ENCODE data around the gene TM7SF3.
"Not testable (repeated sequence)": the region's sequence is repeated elsewhere in the genome, so short reads cannot be mapped to it uniquely, and the experiment has no call there.

TM7SF3 gene

GRCh38 chr12:26976687-26977086, 37.5 kb downstream of the TM7SF3 start:
- no peak for DNase-seq

GRCh38 chr12:26971963-26972362, 42.2 kb downstream of the TM7SF3 start:
- DNase-seq: no peak

- no peak for DNase-seq
These were observed 44.0 kb downstream of the TM7SF3 start for GRCh38 chr12:26970136-26970535.

GRCh38 chr12:26966842-26967241, 47.3 kb downstream of the TM7SF3 start:
- DNase-seq: no peak

- no peak for DNase-seq
These were observed 50.8 kb downstream of the TM7SF3 start for GRCh38 chr12:26963413-26963812.

GRCh38 chr12:26961803-26962202, 52.4 kb downstream of the TM7SF3 start:
- no peak for DNase-seq

GRCh38 chr12:26961391-26961790, 52.8 kb downstream of the TM7SF3 start:
- DNase-seq: not testable (repeated sequence)

GRCh38 chr12:26954027-26954426, 60.2 kb downstream of the TM7SF3 start:
- no peak for DNase-seq

GRCh38 chr12:26953447-26953846, 60.7 kb downstream of the TM7SF3 start:
- DNase-seq: no peak

- DNase-seq: no peak
These were observed 65.9 kb downstream of the TM7SF3 start for GRCh38 chr12:26948309-26948708.

GRCh38 chr12:26941215-26941594, 73.0 kb downstream of the TM7SF3 start:
- DNase-seq: no peak

- peak; percentile 34 for DNase-seq
These were observed 73.5 kb downstream of the TM7SF3 start for GRCh38 chr12:26940516-26941214.

GRCh38 chr12:26939953-26940352, 74.2 kb downstream of the TM7SF3 start:
- peak; percentile 9 for DNase-seq

- DNase-seq: peak; percentile 41
These were observed 74.9 kb downstream of the TM7SF3 start for GRCh38 chr12:26939192-26939832.

GRCh38 chr12:26938701-26939062, 75.5 kb downstream of the TM7SF3 start:
- peak; percentile 35 for DNase-seq

GRCh38 chr12:26937863-26938700, 76.1 kb downstream of the TM7SF3 start, which contains the start of the genes FGFR1OP2 and INTS13:
Gene FGFR1OP2, plus strand, starts transcription at chr12:26938470. Its CDS starts 15,689 bp downstream, at chr12:26954159.
Gene INTS13, minus strand, starts transcription at chr12:26937981. Its CDS starts 1,178 bp downstream, at chr12:26936803.
- peak; percentile 98 for DNase-seq

- DNase-seq: no peak
These were observed 76.7 kb downstream of the TM7SF3 start for GRCh38 chr12:26937443-26937862.

- DNase-seq: peak; percentile 4
These were observed 77.4 kb downstream of the TM7SF3 start for GRCh38 chr12:26936559-26937442.

GRCh38 chr12:26935636-26936378, 78.4 kb downstream of the TM7SF3 start:
- no peak for DNase-seq

GRCh38 chr12:26929590-26929989, 84.6 kb downstream of the TM7SF3 start:
- DNase-seq: no peak

- no peak for DNase-seq
These were observed 85.5 kb downstream of the TM7SF3 start for GRCh38 chr12:26928661-26929060.

All from RPMI8226 (cell line).